ENCODE measurements around the gene SLC8B1. TPM values are rescaled to one million over a fixed set of nuclear protein-coding genes. Genes with fewer than 3 reads are reported as not detected.

Gene SLC8B1
- total and polyA plus RNA-seq, 2 of the 4 experiments (the other 2 are of a cell fraction): 4.1 to 10.2 TPM

GRCh38 chr12:113251404-113252070 lies 83.4 kb downstream of the SLC8B1 start:
- Histone ChIP-seq H3K14ac (replicated peaks; ENCODE audit: low read depth, low read length) (no peak overlapping the region), H2AK5ac (ENCODE audit: low read depth, low read length) (no peak overlapping the region), H2AK9ac (replicated peaks; ENCODE audit: low read depth, low read length, poor library complexity) (no peak overlapping the region), H2BK5ac (ENCODE audit: low read depth, low read length, poor library complexity, severe bottlenecking) (no peak overlapping the region), H3K4me3 (ENCODE audit: insufficient read depth, low read depth, low read length) (no peak overlapping the region), H3K4me1 (ENCODE audit: control insufficient read depth, insufficient read depth, low read length) (peaks cover 6% of the 10 kb centered on the region), H3K4ac (ENCODE audit: low read depth, low read length) (no peak overlapping the region), H2BK120ac (ENCODE audit: low read depth, low read length) (no peak overlapping the region), H3K56ac (ENCODE audit: extremely low read depth, insufficient read depth, low read length) (no peak overlapping the region; the same call in 1 of the 2 replicates), H3K4me2 (ENCODE audit: low read depth, low read length) (no peak overlapping the region), H3K27ac (ENCODE audit: insufficient read depth, low read length) (no peak overlapping the region), H3K9me1 (ENCODE audit: insufficient read depth, low read length) (peaks cover 11% of the 10 kb centered on the region; the same call in 1 of the 2 replicates), H2BK20ac (ENCODE audit: low read depth, low read length) (no peak overlapping the region), H4K20me1 (ENCODE audit: insufficient read depth, low read length) (no peaks in the 10 kb centered on the region), H2AFZ (replicated peaks; ENCODE audit: low read length, poor library complexity) (no peak overlapping the region), H2BK15ac (ENCODE audit: low read depth, low read length) (no peak overlapping the region), H4K91ac (ENCODE audit: insufficient read depth, low read depth, low read length) (no peak overlapping the region), H3K27me3 (ENCODE audit: control insufficient read depth, insufficient read depth, low read length) (no peaks in the 10 kb centered on the region), H3K36me3 (ENCODE audit: control insufficient read depth, insufficient read depth, low read length) (peaks cover 1% of the 10 kb centered on the region; the same call in 1 of the 2 replicates), H3K9me3 (ENCODE audit: control insufficient read depth, insufficient read depth, low read length) (peaks cover 2% of the 10 kb centered on the region; the same call in 1 of the 2 replicates), H3K23ac (ENCODE audit: low read depth, low read length) (no peak overlapping the region), H3K18ac (ENCODE audit: low read depth, low read length) (no peak overlapping the region), H3K9ac (ENCODE audit: low read depth, low read length) (no peak overlapping the region), H4K8ac (ENCODE audit: low read depth in 2 of 2, low read length in 2 of 2) (no peak overlapping the region), H3K79me1 (ENCODE audit: low read depth in 1 of 2, low read length in 2 of 2) (0 out of 4 replicates have a peak, but pooled peaks cover 0 to 5% of the 10 kb centered on the region in 2 experiments), H4K5ac (ENCODE audit: low read depth, low read length) (no peak overlapping the region)
- no CpG with 5 or more reads among the region's 16 CpGs for WGBS, 2 experiments (ENCODE audit: extremely low coverage in 2 of 2, insufficient read length in 1 of 2)
- ATAC-seq (ENCODE audit: low read depth) (no peak), DNase-seq (no peak)
- intact Hi-C loops (cut with micrococcal nuclease): no loop called here
- ChIA-PET POLR2A (ENCODE audit: unreplicated experiment) (no interaction called here), CTCF (no interaction called here)
- BruUV-seq (replicated peaks): no TSS peak
- in situ Hi-C loops (cut with MboI; ENCODE audit: low sequenced_read_pairs): no loop called here
- dilution Hi-C loops (cut with HindIII; ENCODE audit: low sequenced_read_pairs, unreplicated experiment): no loop called here
- TF ChIP-seq RAD21 (IDR thresholded peaks at IDR 0.05; ENCODE audit: low read length) (no peak), MAZ (IDR thresholded peaks at IDR 0.05; ENCODE audit: borderline replicate concordance, low read depth, low read length) (no peak), BHLHE40 (IDR thresholded peaks at IDR 0.05; ENCODE audit: low read depth, low read length) (no peak), SMC3 (IDR thresholded peaks at IDR 0.05; ENCODE audit: low read depth, low read length) (no peak), POLR2A (IDR thresholded peaks at IDR 0.05; ENCODE audit: low read depth, low read length) (no peak), CEBPB (IDR thresholded peaks at IDR 0.05; ENCODE audit: low read depth, low read length) (no peak), CHD1 (IDR thresholded peaks at IDR 0.05; ENCODE audit: low read depth, low read length) (no peak), MXI1 (IDR thresholded peaks at IDR 0.05; ENCODE audit: borderline replicate concordance, low read depth, low read length) (no peak), RCOR1 (IDR thresholded peaks at IDR 0.05; ENCODE audit: insufficient replicate concordance, low read length) (no peak)

Measured in IMR-90 (cell line).